ENCODE data around the gene DNAJC7. TPM values are rescaled to one million over a fixed set of nuclear protein-coding genes. Genes with fewer than 3 reads are reported as not detected.

Gene DNAJC7
- total RNA-seq, 1 experiment from 2014 or later = 147 TPM

DNA sequence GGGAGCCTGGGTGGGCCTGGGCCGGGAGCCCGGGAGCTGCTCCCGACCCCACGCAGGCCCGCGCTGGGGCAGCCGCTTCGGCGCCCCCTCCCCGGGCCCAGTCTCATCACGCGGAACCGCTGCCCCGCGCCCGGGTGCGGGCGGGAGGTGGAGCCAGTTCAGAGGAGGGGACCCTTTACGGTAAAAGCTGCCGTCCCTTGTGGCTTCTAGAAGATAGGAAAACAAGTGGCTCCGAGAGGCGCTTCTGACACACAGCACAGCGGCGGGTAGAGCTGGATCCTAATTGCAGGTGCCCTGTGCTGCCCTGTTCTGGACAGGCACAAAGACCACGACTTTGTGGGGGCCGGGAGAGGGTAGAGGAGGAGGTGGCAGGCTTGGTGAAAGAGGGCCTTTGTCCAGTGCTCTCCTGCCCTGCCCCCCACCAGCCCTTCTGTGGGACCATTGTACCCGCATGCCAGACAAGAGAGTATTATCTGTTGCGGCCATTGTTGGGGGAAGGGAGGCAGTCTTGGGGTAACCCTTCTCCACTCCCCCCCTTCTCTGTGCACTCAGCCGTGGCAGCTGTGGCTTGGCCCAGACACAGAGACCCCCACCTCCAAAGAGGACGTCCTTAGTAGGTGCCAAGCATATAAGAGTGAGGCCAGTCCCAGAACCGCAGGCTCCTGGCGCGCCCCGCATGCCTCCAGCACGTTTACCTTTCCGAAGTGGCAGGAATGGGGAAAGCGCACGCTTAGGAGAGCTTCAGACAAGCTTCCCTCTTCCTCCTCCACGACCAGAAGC is 49.9 kb downstream of the DNAJC7 start:
- ChIA-PET CTCF (interaction anchor here (1.8 to 2.1 kb wide), 2 partner anchors 42 to 53 kb away, joined by 7 read pairs; partner anchors contain the start of gene NKIRAS2), POLR2A (interaction anchor here (1.3 to 2.5 kb wide), 2 partner anchors 35 to 50 kb away, joined by 4 to 27 read pairs; partner anchors contain the start of gene DNAJC7)
- intact Hi-C loops (cut with micrococcal nuclease; ENCODE audit: unreplicated experiment) = loop anchor here (2.0 kb wide), 3 partner anchors 35 to 49 kb away; partner anchors contain the start of genes ACLY and DNAJC7
- Histone ChIP-seq H3K36me3 (ENCODE audit: control insufficient read depth, insufficient read depth, low read length) (peaks cover 8% of the 10 kb centered on the region; the same call in 1 of the 2 replicates), H3K9me3 (no peaks in the 10 kb centered on the region), H3K4me1 (peaks cover 19% of the 10 kb centered on the region), H3K27me3 (replicated peaks; ENCODE audit: control insufficient read depth, insufficient read depth, low read length) (no peaks in the 10 kb centered on the region), H3K4me3 (ENCODE audit: low read depth, low read length) (peak overlapping the region; percentile 83)
- Mint-ChIP-seq H3K36me3 (ENCODE audit: insufficient read depth, unreplicated experiment) (peaks cover 65% of the 10 kb centered on the region), H3K9me3 (ENCODE audit: unreplicated experiment) (no peaks in the 10 kb centered on the region), H3K27ac (ENCODE audit: unreplicated experiment) (peak overlapping the region; percentile 0), H3K4me1 (ENCODE audit: low read depth, unreplicated experiment) (peaks cover 19% of the 10 kb centered on the region), H3K27me3 (ENCODE audit: insufficient read depth, unreplicated experiment) (no peaks in the 10 kb centered on the region), H3K4me3 (ENCODE audit: unreplicated experiment) (peak overlapping the region; percentile 79)
- no peak for TF ChIP-seq CTCF (IDR thresholded peaks at IDR 0.05; ENCODE audit: insufficient read depth in 1 of 2, low read depth in 1 of 2, low read length in 1 of 2, severe bottlenecking in 1 of 2, unreplicated experiment in 1 of 2)
- BruUV-seq (replicated peaks) = no TSS peak
- no peak for DNase-seq

DNA sequence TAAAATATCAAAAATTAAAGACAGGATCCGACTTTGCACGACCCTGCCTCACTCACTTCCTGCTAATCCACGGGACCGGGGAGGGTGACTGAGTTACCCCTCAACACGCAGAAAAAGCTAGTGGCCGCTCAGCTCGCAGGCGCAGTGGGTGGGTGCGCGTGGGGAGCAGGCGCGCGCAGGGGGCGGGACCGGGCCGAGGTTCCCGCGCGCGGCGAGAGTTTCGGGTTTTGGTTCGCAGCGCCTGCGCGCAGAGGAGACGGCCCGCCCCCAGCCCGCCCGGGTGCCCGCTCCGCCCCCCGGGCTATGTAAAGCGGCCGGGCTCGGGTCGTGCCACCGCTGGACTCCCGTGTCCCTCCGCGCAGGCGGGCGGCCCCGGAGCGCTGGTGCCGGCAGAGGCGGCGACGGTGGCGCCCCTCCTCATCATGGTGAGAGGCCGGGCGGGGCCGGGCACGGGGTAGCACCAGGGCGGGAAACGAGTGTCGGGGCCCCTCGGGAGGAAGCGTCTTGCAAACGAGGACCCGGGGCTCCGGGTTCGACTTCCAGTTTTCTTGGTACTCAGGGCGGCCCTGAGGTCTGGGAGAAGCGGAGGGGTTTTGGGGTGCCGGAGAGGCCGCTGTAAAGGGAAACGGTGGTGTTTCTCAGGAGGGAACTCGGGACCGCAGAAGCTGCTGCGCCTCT is 50.6 kb downstream of the DNAJC7 start, which contains the start of gene CNP:
Gene CNP, plus strand, starts transcription at position 333 of the 678 bp plus-strand sequence. Its CDS starts 90 bp downstream, at position 423.
- H3K4me1 ChIP-seq = peaks cover 20% of the 10 kb centered on the region
- CTCF ChIA-PET = interaction anchor here (0.5 to 2.1 kb wide), 10 partner anchors 36 to 250 kb away, joined by 3 to 7 read pairs (median 4); partner anchors contain the start of genes KAT2A, NKIRAS2 and ODAD4
- H3K9me3 ChIP-seq = no peaks in the 10 kb centered on the region
- H3K4me3 ChIP-seq (ENCODE audit: low read depth, low read length) = peak within 1 kb of the TSS; percentile 83
- no peaks in the 10 kb centered on the region for H3K27me3 Mint-ChIP-seq (ENCODE audit: insufficient read depth, unreplicated experiment)
- peaks cover 23% of the 10 kb centered on the region for H3K4me1 Mint-ChIP-seq (ENCODE audit: low read depth, unreplicated experiment)
- TF ChIP-seq CTCF (IDR thresholded peaks at IDR 0.05; ENCODE audit: insufficient read depth in 1 of 2, low read depth in 1 of 2, low read length in 1 of 2, severe bottlenecking in 1 of 2, unreplicated experiment in 1 of 2) = no peak
- peak within 1 kb of the TSS; percentile 0 for H3K27ac Mint-ChIP-seq (ENCODE audit: unreplicated experiment)
- peaks cover 8% of the 10 kb centered on the region; the same call in 1 of the 2 replicates for H3K36me3 ChIP-seq (ENCODE audit: control insufficient read depth, insufficient read depth, low read length)
- no peaks in the 10 kb centered on the region for H3K9me3 Mint-ChIP-seq (ENCODE audit: unreplicated experiment)
- peaks cover 59% of the 10 kb centered on the region for H3K36me3 Mint-ChIP-seq (ENCODE audit: insufficient read depth, unreplicated experiment)
- no TSS peak for BruUV-seq (replicated peaks)
- H3K4me3 Mint-ChIP-seq (ENCODE audit: unreplicated experiment) = peak within 1 kb of the TSS; percentile 79
- no peaks in the 10 kb centered on the region for H3K27me3 ChIP-seq (replicated peaks; ENCODE audit: control insufficient read depth, insufficient read depth, low read length)
- intact Hi-C loops (cut with micrococcal nuclease; ENCODE audit: unreplicated experiment) = loop anchor here (2.0 kb wide), 3 partner anchors 36 to 50 kb away; partner anchors contain the start of genes ACLY and DNAJC7
- POLR2A ChIA-PET = interaction anchor here (0.6 to 2.5 kb wide), 15 partner anchors 8 to 1036 kb away, joined by 3 to 27 read pairs (median 5); partner anchors contain the start of genes DNAJC7, HAP1, JUP and NKIRAS2
- peak; percentile 92 to 96 for DNase-seq

Data from Caco-2 (cell line).